GM18517 (cell line): Measurements from ENCODE around the gene ACTN4.

ENCODE experiments used
- ATAC-seq: cut with Tn5 transposase; IDR thresholded peaks from one replicate; pipeline ENCODE4 v1.9.1; 2021; ENCODE audit warnings: mild to moderate bottlenecking, moderate library complexity; ENCODE audit not compliant: unreplicated experiment

ACTN4 gene

DNA sequence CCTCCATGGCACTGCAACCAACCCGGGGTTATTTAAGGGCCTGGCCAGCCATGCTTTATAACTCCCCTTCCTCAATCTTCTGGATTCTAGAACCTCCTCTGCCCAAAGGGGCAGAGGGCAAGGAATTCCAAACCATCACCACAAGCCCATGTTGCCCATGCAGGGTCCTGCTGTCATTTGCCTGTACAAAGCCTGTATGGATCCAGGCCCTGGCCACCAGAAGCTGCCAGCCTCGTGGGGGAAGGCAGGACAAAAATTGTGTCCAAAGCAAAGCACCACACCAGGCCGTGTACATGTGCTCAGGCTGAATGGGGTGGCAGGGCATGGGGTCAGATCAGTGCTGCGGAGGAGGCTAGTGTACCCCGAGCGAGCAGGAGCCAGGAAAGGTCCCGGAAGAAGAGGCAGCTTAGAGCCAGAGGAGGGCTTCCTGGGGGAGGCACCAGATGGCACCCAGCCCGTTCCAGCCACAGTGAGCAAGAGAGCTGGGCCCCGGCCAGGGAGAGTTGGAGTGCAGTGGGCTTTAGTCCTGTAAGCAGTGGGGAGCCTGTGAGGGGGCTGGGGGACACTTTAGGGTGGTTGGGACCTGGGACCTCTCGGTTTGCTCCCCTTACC, 61.1 kb downstream of the ACTN4 start:
- ATAC-seq, result no peak

DNA sequence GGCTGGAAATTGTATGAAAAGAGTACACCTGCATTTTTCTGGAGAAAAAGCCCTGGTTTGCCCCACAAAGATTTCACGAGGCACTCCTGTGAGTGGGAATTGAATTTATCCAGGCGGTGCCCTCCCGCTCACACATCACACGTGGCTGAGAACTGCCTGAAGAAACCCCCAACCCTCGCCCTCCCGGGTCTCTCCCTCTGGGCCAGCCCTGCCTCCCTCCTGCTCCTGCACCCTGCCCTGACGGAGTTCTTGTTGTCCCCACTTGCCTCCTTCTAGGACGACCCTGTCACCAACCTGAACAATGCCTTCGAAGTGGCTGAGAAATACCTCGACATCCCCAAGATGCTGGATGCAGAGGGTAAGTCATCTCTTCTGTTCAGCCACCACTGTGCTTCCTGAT, 61.7 kb downstream of the ACTN4 start:
- ATAC-seq, result no peak

DNA sequence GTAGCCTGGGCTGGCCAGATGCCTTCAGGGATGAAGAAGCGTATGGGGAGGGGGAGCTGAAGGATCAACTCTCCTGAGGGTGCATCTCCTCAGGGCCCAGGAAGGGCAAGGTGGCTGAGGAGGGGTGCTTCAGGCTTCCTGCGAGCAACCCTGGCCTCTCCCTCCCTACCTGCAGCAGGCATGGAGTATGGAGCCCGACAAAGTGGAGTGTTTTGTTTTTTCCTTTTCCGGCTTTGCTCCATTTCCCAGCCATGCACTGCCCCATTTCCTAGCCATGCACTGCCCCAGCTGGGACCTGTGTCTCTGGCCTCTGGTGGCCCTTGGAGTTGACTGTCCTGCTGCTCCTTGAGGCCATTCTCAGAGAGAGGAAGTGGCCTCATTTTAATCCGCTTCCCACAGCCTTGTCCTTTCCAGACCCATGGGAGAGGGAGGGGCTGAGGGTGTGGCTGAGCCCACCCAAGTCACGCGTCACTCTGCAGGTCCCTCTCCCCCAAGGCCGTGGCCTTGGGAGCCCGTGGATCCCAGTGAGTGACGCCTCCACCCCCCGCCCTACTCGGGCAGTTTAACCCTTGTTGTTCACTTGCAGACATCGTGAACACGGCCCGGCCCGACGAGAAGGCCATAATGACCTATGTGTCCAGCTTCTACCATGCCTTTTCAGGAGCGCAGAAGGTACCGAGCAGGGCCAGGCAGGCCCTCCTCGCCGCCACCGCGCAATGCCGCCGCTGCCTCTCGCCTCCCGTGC, 62.4 kb downstream of the ACTN4 start:
- no peak for ATAC-seq

DNA sequence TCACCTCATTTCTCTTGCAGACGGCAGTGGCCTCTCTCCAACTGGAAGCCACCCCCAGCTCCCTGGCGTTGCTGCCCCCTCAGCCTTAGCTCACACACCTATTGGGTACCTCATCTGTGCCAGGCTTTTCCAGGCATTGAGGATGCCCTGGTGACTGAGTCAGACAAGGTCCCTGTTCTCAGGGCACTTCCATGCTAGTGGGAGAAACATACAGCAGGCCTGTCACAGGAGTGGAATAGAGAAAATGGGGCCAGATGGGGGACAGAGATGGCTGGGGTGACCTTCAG, 62.9 kb downstream of the ACTN4 start:
- no peak for ATAC-seq

DNA sequence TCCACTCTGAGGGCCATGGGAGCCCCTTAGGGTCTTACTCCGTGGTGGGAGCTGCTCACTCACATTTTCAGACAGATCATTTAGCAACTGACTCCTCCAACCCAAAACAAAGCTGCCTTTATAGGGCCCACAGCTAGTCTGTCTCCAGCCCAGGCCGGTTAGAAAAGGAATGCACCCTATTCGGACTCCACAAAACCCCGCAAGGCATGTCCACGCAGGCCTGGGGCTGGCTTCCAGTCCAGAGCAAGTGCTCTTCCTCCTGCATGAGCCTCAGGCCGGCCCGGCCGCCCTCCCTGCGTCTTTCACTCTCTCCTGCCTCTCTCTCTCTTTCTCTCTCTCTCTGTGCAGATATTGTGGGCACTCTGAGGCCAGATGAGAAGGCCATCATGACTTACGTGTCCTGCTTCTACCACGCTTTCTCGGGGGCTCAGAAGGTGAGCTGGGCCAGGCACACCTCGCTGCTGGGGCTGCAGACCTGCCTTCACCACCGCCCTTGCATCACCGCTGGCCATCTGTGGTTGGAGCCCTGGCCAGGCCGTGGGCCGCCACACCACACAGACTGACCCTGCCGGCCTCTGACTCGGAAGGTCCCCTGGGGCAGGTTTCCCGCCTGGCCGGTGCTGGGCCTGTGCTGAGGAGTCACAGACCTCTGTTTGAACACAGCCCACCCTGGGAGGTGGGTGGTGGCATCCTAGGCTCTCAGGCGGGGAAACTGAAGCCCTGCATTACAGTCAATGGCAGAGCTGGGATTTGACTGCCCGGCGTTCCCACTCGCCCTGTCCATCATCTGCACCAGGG, 63.7 kb downstream of the ACTN4 start:
- no peak for ATAC-seq

DNA sequence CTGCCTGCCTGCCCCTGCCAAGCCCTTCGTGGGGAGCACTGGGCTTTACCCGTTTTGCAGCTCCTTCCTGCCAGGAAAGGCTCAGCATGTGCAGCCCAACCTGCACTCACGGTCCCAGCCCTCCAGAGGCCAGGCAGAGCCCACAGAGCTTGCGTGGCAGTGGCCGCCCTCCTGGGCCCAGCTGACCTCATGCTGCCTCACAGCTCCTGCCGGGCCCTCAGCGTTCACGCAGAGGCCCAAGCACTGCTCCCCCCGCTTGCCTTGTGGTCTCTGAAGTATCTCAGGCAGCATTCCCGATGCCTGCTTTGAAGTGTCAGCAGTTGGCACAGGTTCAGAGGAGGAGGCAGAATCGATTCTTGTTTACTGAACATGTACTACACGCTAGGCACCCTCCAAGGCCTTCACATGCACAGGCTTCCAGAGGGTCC, 64.3 kb downstream of the ACTN4 start:
- no peak for ATAC-seq

DNA sequence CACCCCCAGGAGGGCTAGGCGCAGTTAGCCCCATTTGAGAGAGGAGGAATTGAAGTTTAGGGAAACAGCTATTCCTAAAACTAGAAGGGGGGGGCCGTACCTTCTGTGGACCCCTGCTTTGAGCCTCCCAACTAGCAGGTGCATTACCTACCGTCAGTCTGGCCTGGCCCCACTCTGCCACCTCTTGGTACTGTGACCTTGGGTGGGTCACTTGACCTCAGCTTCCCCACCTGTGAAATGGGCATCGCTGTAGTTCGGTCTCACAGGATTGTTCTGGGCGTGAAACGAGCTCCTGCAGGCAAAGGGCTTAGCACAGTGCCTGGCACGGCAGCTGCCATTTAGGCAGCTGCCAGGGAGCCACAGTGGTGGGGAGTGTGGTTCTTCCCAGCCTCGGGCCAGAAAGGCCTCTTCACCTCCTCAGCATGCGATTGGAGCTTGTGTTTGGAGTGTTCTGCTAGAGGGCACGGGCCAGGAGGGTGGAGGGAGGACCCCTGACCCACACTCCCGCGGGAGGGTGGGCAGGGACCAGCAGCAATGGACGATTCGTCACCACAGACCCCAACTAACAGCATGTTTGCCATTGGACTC, 64.8 kb downstream of the ACTN4 start:
- ATAC-seq, result no peak

DNA sequence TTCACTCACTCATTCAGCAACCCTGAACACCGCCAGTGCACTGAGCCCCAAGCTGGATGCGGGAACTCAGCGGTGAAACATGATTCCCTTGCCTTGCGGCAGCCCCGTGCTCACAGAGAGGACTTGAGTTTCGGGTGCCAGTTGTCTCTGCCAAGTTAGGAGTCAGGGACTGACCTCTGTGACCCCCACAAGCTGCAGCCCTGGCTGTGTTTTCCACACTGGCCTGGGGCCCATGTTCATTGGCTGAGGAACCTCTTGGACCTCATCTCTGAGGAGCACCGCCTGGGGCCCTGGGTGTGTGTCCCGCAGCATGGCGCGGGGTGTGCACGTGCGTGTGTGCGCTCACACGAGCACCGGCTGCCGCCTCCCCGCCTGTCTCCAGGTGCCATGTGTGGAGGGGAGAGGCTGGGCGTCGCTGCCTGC, 65.8 kb downstream of the ACTN4 start:
- ATAC-seq, result no peak

DNA sequence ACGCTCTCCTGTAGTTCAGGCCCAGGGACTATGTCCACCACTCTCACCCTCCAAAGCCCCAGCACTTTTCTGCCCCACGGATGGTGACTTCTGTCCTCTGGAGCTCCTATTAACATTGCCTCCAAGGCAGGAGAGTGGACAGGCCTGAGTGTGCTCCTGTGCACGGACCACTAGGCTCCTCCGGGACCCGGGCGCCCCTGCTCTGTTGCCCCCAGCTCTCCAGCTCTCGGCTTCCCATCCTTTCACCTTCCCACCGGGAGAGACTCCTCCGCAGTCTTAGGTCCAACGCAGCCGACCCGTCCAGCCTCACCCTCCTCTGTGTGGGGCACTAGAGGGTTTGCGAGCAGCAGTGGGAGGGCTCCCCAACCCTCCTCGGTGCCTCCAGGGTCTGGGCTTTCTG, 66.4 kb downstream of the ACTN4 start:
- no peak for ATAC-seq

DNA sequence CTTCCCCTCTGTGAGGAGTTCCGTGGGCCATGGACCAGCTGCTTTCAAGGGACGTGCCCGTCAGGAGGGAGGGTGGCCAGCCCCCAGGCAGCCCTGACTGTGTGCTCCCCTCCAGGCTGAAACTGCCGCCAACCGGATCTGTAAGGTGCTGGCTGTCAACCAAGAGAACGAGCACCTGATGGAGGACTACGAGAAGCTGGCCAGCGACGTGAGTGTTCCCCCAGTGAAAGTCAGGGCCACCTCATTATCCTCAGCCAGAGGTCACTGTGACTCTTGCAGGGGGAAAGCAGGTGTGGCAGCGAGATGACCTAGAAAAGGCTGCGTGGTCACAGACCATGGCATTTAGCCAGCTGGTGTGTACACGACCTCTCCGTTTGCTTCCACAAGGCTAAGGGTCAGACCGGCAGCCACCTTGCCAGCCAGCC, 66.9 kb downstream of the ACTN4 start:
- no peak for ATAC-seq

DNA sequence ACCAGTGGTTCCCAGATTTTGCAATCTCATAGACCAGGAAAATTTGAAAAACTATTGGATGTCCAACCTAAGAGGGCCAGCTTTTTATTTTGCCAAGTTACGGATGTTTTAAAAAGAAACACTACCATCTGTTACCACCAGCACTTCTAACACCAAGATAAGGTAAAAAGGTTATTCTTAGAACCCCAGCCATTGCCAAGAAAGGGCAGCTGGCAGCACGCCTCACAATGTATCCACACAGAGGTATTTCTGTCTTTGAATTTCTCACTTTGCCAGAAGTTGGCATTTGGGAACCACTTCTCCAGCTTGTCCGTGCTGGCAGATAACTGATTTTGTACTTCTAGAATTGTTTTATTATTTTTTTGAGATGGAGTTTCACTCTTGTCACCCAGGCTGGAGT, 68.1 kb downstream of the ACTN4 start:
- no peak for ATAC-seq

DNA sequence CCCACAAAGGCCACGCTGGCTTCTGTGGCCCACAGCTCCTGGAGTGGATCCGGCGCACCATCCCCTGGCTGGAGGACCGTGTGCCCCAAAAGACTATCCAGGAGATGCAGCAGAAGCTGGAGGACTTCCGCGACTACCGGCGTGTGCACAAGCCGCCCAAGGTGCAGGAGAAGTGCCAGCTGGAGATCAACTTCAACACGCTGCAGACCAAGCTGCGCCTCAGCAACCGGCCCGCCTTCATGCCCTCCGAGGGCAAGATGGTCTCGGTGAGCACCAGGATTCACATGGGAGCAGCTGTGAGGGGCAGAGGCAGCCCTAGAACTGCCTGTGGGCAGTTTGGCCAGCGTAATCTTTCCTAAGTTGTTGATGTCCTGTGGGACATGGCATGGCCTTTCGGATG, 69.6 kb downstream of the ACTN4 start:
- ATAC-seq, result no peak

DNA sequence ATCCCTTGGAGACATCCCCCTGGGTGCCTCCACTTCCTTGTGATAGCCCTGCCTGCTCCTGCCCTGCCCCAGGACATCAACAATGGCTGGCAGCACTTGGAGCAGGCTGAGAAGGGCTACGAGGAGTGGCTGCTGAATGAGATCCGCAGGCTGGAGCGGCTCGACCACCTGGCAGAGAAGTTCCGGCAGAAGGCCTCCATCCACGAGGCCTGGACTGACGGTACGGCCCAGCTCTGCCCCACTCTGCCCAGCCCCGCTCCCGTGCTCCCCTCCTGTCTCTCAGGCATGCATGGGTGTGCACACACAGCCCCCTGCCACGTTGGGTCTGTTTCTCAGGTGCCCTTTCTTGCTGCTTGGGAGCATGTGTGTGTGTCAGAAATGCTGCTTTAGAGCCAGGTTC, 70.4 kb downstream of the ACTN4 start:
- ATAC-seq, result no peak

DNA sequence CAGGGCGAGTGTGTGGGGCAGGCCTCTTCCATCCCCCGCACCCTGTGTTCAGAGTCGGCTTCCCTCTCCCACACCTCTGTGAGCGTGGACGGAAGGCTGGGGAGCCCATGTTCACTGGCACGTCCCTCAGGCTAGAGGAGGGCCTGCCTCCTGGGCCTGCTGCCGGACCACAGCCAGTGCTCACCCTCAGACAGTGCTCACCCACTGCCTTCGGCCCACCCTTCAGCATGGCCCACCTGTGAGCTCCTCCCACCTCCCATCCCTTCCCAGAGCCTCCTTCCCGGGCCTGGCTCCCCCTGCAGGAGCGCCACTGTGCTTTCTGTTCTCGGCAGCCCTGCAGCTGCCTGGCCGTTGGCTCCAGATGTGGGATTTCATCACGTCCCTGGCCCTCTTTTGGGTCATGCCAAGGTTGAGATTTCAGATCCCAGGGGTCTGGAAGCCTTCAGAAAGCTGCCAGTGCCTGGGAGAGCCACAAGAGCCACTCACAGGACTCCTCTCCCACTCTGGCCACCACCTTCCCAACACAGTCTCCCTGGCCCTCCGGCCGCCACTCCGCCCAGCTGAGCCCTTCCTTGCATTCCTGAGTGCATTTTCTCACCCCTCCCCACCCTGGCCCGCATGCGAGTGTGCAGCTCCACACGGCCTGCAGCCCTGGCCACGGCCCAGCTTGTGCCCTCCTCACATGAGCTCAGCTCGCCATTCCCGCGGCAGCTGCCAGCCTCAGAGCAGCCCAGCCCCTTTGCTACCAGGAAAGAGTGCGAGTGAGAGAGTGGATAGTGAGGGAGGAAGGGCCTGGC, 71.5 kb downstream of the ACTN4 start:
- ATAC-seq, result no peak

DNA sequence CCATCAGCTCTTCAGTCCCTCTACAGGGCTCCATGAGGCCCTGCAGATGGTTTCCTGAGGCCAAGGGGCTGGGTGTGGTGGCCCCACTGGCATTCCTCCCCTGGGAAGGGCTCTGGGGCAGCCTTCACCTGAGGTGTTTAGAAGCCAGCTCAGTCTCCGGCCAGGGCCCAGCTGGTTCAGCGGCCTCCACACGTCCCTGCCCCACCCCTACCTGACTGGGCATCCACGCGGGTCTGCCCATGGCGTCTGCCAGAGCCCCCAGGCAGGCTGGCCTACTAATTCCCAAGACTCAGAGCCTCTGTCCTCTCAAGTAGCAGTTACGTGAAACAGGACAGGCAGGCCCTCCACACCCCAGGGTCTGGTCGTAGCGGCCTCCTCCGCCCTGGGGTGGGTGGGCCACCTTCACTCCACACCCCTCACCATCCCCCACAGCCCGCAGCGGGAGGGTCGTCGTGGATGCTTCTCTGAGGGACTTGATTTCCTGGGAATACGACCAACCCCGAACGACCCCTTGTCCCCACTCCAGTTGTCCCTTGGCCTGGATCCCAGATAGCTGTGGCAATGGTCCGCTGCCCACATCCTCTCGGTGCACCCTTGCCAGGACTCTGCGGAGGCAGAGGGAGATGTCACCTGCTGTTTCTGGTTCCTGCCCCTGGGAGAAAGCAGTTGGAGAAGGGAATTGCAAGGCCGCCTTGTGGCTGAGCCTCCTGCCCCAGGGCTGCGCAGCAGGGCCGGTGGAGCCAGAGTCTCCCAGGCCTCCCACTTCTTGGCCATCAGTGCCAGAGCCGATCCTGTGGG, 72.5 kb downstream of the ACTN4 start:
- ATAC-seq, result no peak

DNA sequence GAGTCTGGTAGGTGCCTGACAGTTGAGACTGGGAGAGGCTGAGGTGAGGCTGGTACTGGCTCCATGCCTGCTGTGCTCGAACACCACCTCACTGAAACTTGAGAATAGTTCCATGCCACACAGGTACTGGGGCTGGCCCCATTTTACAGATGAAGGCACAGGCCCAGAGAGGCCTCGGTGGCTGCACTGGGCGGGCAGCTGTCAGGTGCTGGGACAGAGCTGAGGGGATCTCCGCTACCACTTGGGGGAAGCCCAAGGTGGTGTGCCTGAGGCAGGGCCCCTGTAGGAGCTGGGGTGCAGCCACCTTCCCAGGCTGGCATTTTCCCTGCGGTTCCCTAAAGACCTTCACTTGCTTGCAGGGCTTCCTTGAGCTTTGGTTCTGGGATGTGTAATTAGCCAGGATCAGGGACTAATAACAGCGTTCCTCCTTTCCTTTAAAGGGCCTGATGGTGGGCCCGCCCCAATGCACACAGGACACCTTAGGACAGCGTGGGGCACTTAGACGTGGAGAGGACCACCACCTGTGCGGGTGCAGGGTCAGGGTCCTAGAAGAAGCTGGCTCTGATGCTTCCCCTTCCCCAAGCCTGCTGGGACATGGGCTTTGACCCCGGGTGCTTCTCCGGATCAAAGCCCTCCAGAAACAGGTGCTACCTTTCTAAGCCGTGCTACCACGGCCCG, 73.2 kb downstream of the ACTN4 start:
- ATAC-seq, result no peak

DNA sequence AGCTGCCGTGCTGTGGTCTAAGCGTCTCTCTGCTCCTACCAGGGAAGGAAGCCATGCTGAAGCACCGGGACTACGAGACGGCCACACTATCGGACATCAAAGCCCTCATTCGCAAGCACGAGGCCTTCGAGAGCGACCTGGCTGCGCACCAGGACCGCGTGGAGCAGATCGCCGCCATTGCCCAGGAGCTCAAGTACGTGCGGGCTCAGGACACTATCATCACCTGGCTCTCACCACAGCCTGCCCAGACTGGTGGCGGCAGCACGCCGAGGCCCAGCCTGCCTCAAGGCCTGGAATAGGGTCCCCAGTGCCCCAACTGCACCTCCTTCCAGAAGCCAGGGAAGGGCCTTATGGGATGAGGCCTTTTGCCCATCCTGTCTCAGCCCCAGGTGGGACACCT, 74.0 kb downstream of the ACTN4 start:
- ATAC-seq, result no peak

DNA sequence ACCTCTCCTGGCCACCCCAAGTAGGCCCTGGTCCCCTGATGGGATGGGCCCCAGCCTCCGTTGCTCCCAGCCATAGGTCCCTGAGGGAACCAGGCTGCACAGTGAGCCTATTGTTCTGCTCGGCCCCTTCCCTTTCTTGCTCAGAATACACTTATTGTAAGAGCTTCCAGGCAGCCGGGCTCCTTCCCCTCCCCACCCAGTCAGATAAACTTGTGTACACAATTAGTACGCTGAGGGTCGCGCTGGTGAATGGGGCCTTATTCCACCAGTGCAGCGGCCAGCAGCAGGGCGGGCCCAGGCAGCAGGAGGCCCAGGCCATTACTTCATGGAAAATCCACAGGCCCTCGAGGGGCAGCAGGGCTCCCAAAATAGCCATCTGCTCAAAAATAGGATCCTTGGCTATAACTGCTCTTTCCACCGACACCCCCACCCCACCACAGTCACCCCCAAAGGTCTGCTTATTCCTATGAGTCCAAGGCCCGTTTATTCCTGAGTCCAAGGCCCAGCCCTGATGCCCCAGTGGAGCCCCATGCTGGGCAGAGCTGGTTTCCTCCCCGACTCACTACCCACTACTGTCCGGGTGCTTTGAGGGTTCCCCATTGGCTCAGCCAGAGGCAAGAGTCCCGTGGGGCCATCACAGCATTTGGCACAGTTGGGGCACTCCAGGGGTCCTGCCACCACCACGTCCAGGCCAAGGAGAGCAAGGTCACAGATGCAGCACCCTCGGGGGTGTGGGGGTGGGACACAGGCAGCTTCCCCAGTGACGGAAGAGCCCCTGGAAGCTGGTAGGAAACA, 74.7 kb downstream of the ACTN4 start:
- ATAC-seq, result no peak
